ENCODE measurements around the gene TSSK6.

Gene TSSK6

DNA sequence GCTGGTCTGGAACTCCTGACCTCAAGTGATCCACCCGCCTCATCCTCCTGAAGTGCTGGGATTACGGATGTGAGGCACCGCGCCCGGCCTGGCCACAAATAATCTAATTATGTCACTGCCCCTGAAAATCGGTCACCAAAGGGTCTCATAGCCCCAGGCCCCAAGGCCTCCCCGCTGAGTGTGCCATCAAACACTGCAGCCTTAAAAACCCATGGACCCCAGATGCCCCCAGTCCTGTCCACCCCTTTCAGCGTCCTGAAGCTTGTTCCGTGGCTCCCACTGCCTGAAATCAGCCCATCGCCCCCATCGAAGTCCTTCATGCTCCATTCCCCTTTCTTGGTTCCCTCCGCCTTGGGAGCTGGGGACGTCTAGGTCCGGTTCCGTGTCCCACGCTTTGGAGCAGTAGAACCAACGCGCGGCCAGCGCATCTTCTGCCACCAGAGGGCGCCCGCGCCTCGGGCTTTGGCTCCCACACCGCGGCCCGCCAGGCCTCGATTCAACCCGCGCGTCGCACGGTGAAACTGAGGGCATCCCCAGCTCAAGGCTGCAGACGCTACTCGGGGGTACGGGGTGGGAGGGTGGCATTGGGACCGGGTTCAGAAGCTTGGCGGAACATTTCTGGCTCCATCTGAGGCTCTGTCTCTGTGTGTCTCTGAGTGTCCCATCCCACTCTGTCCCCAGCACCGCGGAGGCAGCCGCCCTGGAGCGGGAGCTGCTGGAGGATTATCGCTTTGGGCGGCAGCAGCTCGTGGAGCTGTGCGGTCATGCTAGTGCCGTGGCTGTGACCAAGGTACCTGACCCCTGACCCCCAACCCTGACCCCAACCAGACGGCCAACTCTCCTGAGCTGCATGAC lies 16.8 kb upstream of the TSSK6 start:
- H3K4me3 ChIP-seq (ENCODE audit: low read depth, low read length), result no peak overlapping the region

- no peak overlapping the region for H3K4me3 ChIP-seq (ENCODE audit: low read depth, low read length)
Observed at GRCh38 chr19:19530889-19531288, 15.5 kb upstream of the TSSK6 start.

- H3K4me3 ChIP-seq (ENCODE audit: low read depth, low read length), result no peak overlapping the region
Observed at GRCh38 chr19:19530423-19530804, 15.1 kb upstream of the TSSK6 start.

DNA sequence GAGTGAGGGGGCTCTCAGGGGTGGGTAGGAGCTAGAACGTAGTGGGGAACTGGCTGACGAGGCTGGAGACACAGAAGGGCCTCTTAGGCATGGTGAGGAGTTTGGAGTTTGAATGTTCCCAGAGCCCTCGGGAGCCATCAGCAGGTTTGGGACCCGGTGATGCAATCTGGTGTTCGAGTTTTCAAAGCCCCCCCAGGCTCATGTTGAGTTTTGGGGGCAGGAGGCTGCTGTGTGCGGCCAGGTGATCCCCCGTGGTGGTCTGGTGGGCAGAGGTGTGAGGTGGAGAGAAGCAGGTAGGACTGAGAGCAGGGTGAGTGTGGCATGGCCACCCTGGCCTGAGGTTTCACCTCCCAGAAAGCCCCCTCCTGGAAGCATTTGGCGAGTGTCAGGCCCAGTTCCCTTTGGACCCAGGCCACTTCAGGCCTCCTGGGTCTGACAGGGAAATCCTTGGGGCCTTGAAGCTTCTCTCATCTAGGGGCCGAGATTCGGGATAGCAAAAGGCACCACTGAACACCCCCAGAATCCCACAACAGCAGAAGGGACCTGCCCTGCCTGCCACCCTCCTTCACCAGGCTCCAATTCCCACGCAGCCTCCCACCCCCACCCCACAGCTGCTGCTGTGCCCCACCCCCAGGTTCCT lies 14.6 kb upstream of the TSSK6 start:
- no peak overlapping the region for H3K4me3 ChIP-seq (ENCODE audit: low read depth, low read length)

DNA sequence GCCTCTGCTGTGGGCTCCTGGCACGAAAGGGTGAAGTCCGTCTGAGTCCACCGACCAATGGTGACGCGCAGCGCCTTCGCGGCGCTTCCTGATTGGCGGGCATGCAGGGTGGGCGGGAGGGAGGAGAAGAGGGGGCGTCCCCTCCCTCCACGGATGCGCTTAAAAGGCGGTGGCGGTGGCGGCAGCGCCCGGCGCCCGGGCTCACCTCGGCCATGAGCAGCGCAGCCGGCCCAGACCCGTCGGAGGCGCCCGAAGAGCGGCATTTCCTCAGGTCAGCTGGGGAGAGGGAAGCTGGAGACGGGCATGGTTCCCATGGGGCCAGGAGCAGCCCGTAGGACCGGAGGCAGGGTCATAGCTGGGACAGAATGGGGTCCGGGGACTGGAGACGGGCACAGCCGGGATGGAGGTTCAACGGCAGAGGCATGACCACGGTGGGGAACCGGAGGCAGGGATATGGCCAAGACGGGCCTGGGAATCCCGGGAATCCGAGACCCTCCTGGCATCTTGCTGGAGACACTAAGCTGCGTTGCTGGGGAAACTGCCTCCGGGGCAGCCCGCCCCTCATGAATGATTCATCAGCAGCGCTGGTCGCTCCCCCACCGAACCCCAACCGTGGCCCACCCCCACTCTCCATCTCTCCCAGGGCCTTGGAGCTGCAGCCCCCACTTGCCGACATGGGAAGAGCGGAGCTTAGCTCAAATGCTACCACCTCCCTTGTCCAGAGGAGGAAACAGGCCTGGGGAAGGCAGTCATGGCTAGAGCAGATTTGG lies 13.6 kb upstream of the TSSK6 start, which contains the start of gene YJEFN3:
Gene YJEFN3, plus strand, starts transcription at position 191 of the 770 bp plus-strand sequence. Its CDS starts 22 bp downstream, at position 213.
- peak within 1 kb of the TSS; percentile 13 for H3K4me3 ChIP-seq (ENCODE audit: low read depth, low read length)

- H3K4me3 ChIP-seq (ENCODE audit: low read depth, low read length), result no peak overlapping the region
Observed at GRCh38 chr19:19527674-19528625, 12.6 kb upstream of the TSSK6 start.

DNA sequence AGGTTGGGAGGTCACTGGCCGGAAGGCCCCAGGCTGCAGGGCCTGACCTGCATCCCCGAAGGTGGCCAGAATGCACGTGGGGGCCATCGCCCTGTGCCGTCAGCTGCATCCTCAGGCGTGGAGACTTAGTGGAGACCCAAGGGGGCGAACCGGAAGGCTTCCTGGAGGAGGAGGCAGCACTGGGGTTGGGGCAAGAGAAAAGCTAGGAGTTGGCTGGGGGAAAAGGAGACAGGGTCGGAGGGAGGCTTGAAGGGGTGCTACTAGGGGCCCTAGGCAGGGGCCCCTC lies 12.0 kb upstream of the TSSK6 start:
- H3K4me3 ChIP-seq (ENCODE audit: low read depth, low read length), result no peak overlapping the region

GRCh38 chr19:19526581-19527370 lies 11.4 kb upstream of the TSSK6 start:
- no peak overlapping the region for H3K4me3 ChIP-seq (ENCODE audit: low read depth, low read length)

- no peak overlapping the region for H3K4me3 ChIP-seq (ENCODE audit: low read depth, low read length)
Observed at GRCh38 chr19:19525611-19526380, 10.4 kb upstream of the TSSK6 start.

GRCh38 chr19:19524053-19524452 lies 8.7 kb upstream of the TSSK6 start:
- no peak overlapping the region for H3K4me3 ChIP-seq (ENCODE audit: low read depth, low read length)

DNA sequence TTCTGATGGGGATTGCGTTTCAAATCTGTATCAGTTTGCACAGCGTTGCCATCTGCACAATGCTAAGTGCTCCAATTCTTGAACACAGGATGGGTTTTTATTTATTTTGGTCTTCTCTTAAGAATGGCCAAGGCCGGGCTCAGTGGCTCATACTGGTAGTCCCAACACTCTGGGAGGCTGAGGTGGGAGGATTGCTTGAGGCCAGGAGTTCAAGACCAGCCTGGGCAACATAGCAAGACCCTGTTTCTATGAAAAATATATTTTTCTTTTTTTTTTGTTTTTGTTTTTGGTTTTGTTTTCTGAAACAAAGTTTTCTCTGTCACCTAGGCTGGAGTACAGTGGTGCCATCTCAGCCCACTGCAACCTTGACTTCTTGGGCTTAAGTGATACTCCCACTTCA lies 7.8 kb upstream of the TSSK6 start:
- H3K4me3 ChIP-seq (ENCODE audit: low read depth, low read length), result no peak overlapping the region

GRCh38 chr19:19520989-19521388 lies 5.6 kb upstream of the TSSK6 start:
- H3K4me3 ChIP-seq (ENCODE audit: low read depth, low read length), result no peak overlapping the region

- H3K4me3 ChIP-seq (ENCODE audit: low read depth, low read length), result peak overlapping the region; percentile 79
Observed at GRCh38 chr19:19517235-19517619, 1.9 kb upstream of the TSSK6 start.

- peak within 1 kb of the TSS; percentile 79 for H3K4me3 ChIP-seq (ENCODE audit: low read depth, low read length)
Observed at GRCh38 chr19:19515642-19516519, 533 bp upstream of the TSSK6 start, which contains the start of gene NDUFA13. Gene NDUFA13, plus strand, starts transcription at chr19:19516225. Its CDS starts 14 bp downstream, at chr19:19516239.

DNA sequence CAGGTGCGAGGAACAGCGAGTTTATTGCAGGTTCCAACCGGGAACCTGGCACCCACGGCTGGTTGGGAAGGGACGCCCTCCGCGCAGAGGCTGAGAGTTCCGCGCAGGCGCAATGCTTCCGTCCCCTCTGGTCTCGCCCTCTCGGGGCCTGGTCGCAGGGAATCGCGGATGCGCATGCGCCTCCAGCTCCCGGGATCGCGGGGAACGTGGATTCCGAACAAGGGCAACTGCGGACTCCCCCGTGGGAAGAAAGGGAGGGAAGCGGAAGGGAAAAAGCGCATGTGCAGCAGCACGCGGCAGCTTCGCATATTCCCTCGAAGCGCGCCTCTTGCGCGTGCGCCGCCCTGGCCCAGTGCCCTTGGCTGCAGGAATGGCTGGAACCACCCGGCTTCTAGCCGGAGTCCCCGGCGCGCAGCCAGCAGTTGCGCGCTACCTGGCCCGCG lies 1.1 kb downstream of the TSSK6 start:
- H3K4me3 ChIP-seq (ENCODE audit: low read depth, low read length), result no peak overlapping the region

DNA sequence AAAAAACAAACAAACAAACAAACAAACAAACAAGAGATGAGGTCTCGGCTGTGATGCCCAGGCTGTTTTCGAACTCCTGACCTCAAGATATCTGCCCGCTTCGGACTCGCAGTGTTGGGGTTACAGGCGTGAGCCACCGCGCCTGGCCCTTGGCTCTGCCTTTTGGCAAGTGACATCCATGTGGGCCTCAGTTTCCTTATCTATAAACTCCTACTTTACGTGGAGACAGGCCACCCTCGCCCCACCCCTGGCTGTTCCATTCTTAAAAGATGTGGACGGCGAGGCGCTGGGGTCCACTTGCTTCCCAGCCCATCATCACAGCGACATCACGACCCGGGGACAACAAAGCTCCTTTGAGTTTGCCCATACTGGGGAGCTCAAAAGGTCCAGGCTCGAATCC lies 1.7 kb downstream of the TSSK6 start:
- no peak overlapping the region for H3K4me3 ChIP-seq (ENCODE audit: low read depth, low read length)

DNA sequence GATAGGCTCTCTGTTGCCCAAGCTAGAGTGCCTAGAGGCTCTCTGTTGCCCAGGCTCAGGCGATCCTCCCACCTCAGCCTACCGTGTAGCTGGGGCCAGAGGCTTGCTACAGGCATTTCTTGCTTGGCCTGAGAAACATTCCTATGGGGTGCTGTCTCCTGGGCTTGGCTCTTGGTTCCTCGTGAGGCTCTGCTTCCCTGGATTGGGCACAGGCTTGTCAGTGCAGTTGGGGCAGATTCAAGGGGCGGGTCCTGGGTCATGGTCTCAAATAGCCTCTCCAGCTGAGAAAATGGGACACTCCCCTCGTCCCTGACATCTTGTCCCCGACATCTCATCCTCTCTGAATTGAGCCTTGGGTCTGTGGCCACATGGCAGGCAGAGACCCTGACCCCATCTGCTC lies 4.9 kb downstream of the TSSK6 start:
- no peak overlapping the region for H3K4me3 ChIP-seq (ENCODE audit: low read depth, low read length)

DNA sequence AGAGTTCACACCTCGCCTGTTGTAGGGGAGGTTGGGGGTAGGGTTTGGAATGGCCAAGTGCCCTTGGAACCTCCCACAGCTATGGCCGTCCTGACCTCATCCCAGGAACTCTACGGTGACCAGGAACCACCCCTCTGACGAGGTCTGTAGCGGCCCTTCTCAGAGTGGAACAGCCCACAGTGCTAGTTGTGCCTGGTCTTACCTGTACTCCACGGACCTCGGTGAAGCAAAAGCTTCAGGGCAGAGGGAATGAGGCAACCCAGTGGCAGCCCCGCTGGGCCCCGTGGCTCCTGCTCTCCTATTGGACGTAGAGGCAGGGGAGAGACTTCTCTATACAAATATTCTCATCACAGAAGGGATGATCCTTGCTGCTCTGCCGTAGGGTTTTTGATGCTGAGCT lies 7.1 kb downstream of the TSSK6 start:
- no peak overlapping the region for H3K4me3 ChIP-seq (ENCODE audit: low read depth, low read length)
